CD14-positive monocyte (primary cell): Measurements from ENCODE around the gene WFDC1. TPM values are rescaled to one million over a fixed set of nuclear protein-coding genes. Genes with fewer than 3 reads are reported as not detected.
A peak's percentile ranks its signal among the peaks of the same experiment; 100 is the strongest.

Source experiments
- DNase-seq, 3 donors: peaks; one replicate each; pipeline ENCODE4 v3.0.0-alpha.2; 2011 to 2022
- H2AFZ ChIP-seq: 2 replicates; pipeline ENCODE4 v1.6.0; 2012; ENCODE audit warnings: mild to moderate bottlenecking, low read depth, low read length, inconsistent platforms; ENCODE audit not compliant: insufficient read depth, poor library complexity, severe bottlenecking
- H3K27ac ChIP-seq, 2 donors: 1 replicate in 1 of 2; 2 replicates in 1 of 2; pipeline ENCODE4 v1.5.1; 2012 to 2013; ENCODE audit warnings: low read length in 2 of 2, control low read depth in 1 of 2, inconsistent platforms in 1 of 2, low read depth in 1 of 2, mild to moderate bottlenecking in 1 of 2
- H3K27me3 ChIP-seq, 2 donors: one replicate each; pipeline versions ENCODE4 v1.6.0 to v1.6.1; 2011 to 2013; ENCODE audit warnings: low read length in 2 of 2; ENCODE audit not compliant: control insufficient read depth in 2 of 2, insufficient read depth in 2 of 2
- H3K36me3 ChIP-seq, 2 donors: replicated peaks in 1 of 2; 1 replicate in 1 of 2; 2 replicates in 1 of 2; pipeline versions ENCODE4 v1.5.1 to v1.6.1; 2012 to 2013; ENCODE audit warnings: low read length in 2 of 2, control low read depth in 1 of 2, inconsistent platforms in 1 of 2, mild to moderate bottlenecking in 1 of 2; ENCODE audit not compliant: insufficient read depth in 2 of 2, control insufficient read depth in 1 of 2
- H3K4me1 ChIP-seq, 2 donors: 1 replicate in 1 of 2; 2 replicates in 1 of 2; pipeline versions ENCODE4 v1.5.1 to v1.6.1; 2012 to 2013; ENCODE audit warnings: low read length in 2 of 2, control low read depth in 1 of 2, inconsistent platforms in 1 of 2, mild to moderate bottlenecking in 1 of 2, moderate library complexity in 1 of 2; ENCODE audit not compliant: insufficient read depth in 2 of 2, control insufficient read depth in 1 of 2
- H3K4me2 ChIP-seq: replicated peaks from 2 replicates; pipeline ENCODE3; 2012; ENCODE audit warnings: low read length, moderate library complexity, mild to moderate bottlenecking; ENCODE audit not compliant: poor library complexity, severe bottlenecking; ENCODE audit errors: extremely low read depth
- H3K4me3 ChIP-seq, 3 experiments: fragments of 200-600 bp in 1 of 3; sonication (generic) in 1 of 3; replicated peaks in 1 of 3; 1 replicate in 2 of 3; 2 replicates in 1 of 3; pipeline ENCODE4 v1.5.1; 2011 to 2013; ENCODE audit warnings: low read length in 3 of 3, mild to moderate bottlenecking in 3 of 3, control low read depth in 2 of 3, low read depth in 2 of 3, inconsistent platforms in 1 of 3, moderate library complexity in 1 of 3
- H3K79me2 ChIP-seq: 2 replicates; pipeline ENCODE4 v1.6.0; 2012; ENCODE audit warnings: mild to moderate bottlenecking, control low read depth, inconsistent platforms, low read length, moderate library complexity; ENCODE audit not compliant: insufficient read depth
- H3K9ac ChIP-seq: 2 replicates; pipeline ENCODE4 v1.6.0; 2017; ENCODE audit warnings: low read length, mild to moderate bottlenecking; ENCODE audit not compliant: insufficient read depth, poor library complexity, severe bottlenecking
- H3K9me3 ChIP-seq, 2 donors: replicated peaks in 1 of 2; 1 replicate in 1 of 2; 2 replicates in 1 of 2; pipeline versions ENCODE4 v1.5.1 to v1.6.1; 2012 to 2013; ENCODE audit warnings: low read length in 2 of 2, control low read depth in 1 of 2; ENCODE audit not compliant: control insufficient read depth in 1 of 2, insufficient read depth in 1 of 2
- H4K20me1 ChIP-seq: 2 replicates; pipeline ENCODE4 v1.6.0; 2012; ENCODE audit warnings: mild to moderate bottlenecking, low read length, control low read depth, moderate library complexity; ENCODE audit not compliant: insufficient read depth
- H3K27ac Mint-ChIP-seq, 7 donors: one replicate each; pipeline ENCODE4 v1.8.0; 2020; ENCODE audit warnings: mild to moderate bottlenecking in 7 of 7, mixed read lengths in 7 of 7, moderate library complexity in 6 of 7, inconsistent platforms in 2 of 7
- H3K27me3 Mint-ChIP-seq, 3 donors: one replicate each; pipeline ENCODE4 v1.8.0; 2021 to 2022; ENCODE audit warnings: low read depth in 3 of 3, mild to moderate bottlenecking in 3 of 3, mixed read lengths in 3 of 3, moderate library complexity in 3 of 3, inconsistent platforms in 1 of 3
- H3K36me3 Mint-ChIP-seq, 2 donors: one replicate each; pipeline ENCODE4 v1.8.0; 2020; ENCODE audit warnings: mixed read lengths in 2 of 2, inconsistent platforms in 1 of 2, mild to moderate bottlenecking in 1 of 2
- H3K4me1 Mint-ChIP-seq: one replicate; pipeline ENCODE4 v1.8.0; 2020; ENCODE audit warnings: mild to moderate bottlenecking, mixed read lengths
- H3K4me3 Mint-ChIP-seq, 2 donors: one replicate each; pipeline ENCODE4 v1.8.0; 2020; ENCODE audit warnings: mild to moderate bottlenecking in 2 of 2, mixed read lengths in 2 of 2, moderate library complexity in 1 of 2
- H3K9me3 Mint-ChIP-seq, 7 donors: one replicate each; pipeline ENCODE4 v1.8.0; 2020 to 2022; ENCODE audit warnings: mixed read lengths in 7 of 7, mild to moderate bottlenecking in 6 of 7, moderate library complexity in 6 of 7, inconsistent platforms in 2 of 7
- CTCF ChIP-seq: fragments of 200-600 bp; IDR thresholded peaks from one replicate; pipeline ENCODE4 v1.8.0; 2022; ENCODE audit warnings: antibody characterized with exemption, mild to moderate bottlenecking
- WGBS: methylation state at CpG from one replicate; pipeline ENCODE4 v1.1.5; 2013; ENCODE audit warnings: missing lambda C conversion rate; ENCODE audit not compliant: insufficient coverage; 5-methylcytosine and 5-hydroxymethylcytosine counted together
- intact Hi-C, 2 donors: fragments of 100-400 bp; cut with micrococcal nuclease; formaldehyde crosslinking; loops; one replicate each; pipeline versions ENCODE4 v1.15.0 to v1.15.1; 2023
- polyA plus RNA-seq, 3 donors: library from polyadenylated mRNA; depleted of rRNA in 1 of 3; unstranded in 2 of 3; stranded (reverse) in 1 of 3; fragments of 300-500 nt in 2 of 3; fragments of >200 nt in 1 of 3; fragmentation: Illumina TruSeq in 2 of 3; gene quantifications; 1 replicate in 2 of 3; 2 replicates in 1 of 3; pipeline ENCODE4 v1.2.3, GENCODE V29; 2012 to 2021

WFDC1 gene
- polyA plus RNA-seq, 3 donors = not detected

GRCh38 chr16:84262031-84262430 lies 32.6 kb upstream of the WFDC1 start:
- no peaks in the 10 kb centered on the region for H3K36me3 ChIP-seq
- 74% methylated on average over 2 of the region's 4 CpGs for WGBS
- peaks cover 6 to 19% (median 7%) of the 10 kb centered on the region in 3 donors for H3K27me3 Mint-ChIP-seq
- no peaks in the 10 kb centered on the region for H3K9me3 ChIP-seq
- H3K4me3 Mint-ChIP-seq = no peak overlapping the region
- no peak overlapping the region for H2AFZ ChIP-seq
- no peaks in the 10 kb centered on the region for H3K36me3 Mint-ChIP-seq
- no peaks in the 10 kb centered on the region for H4K20me1 ChIP-seq
- H3K4me1 Mint-ChIP-seq = no peaks in the 10 kb centered on the region
- H3K9me3 Mint-ChIP-seq = peaks cover 2 to 21% (median 6%) of the 10 kb centered on the region in 7 donors
- no peak for TF ChIP-seq CTCF
- H3K4me3 ChIP-seq = no peak overlapping the region
- H3K27ac Mint-ChIP-seq = no peak overlapping the region
- H3K79me2 ChIP-seq = no peaks in the 10 kb centered on the region
- DNase-seq = no peak
- H3K27ac ChIP-seq = no peak overlapping the region
- H3K27me3 ChIP-seq = no peaks in the 10 kb centered on the region
- intact Hi-C loops = loop anchor here in 1 of 2 donors (2.0 kb wide), 1 partner anchor 51 kb away; no protein-coding TSS in a partner anchor
- no peak overlapping the region for H3K4me2 ChIP-seq
- no peak overlapping the region for H3K9ac ChIP-seq
- H3K4me1 ChIP-seq = no peaks in the 10 kb centered on the region

DNA sequence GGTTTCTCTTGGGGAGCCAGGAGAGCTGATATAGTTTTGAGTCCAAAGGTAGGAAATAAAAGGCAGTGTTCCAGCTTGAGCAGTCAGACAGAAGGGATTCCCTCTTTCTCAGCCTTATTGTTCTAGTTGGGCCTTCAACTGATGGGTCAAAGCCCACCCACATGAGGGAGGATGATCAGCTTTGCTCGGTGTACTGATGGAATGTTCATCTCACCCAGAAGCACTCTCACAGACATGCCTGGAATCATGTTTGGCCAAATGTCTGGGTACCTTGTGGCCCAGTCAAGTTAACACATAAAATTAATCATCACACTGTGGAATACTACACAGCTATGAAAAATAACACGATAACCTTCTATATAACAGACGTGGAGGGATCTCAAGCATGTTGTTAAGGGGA lies 31.7 kb upstream of the WFDC1 start:
- no CpG with 5 or more reads among the region's 3 CpGs for WGBS

More for the DNA sequence above, 31.7 kb upstream of the WFDC1 start:
- H3K4me1 Mint-ChIP-seq = no peaks in the 10 kb centered on the region
- no peaks in the 10 kb centered on the region for H3K4me1 ChIP-seq
- no peak for TF ChIP-seq CTCF
- intact Hi-C loops = loop anchor here in 1 of 2 donors (2.0 kb wide), 1 partner anchor 50 kb away; no protein-coding TSS in a partner anchor
- H3K27ac ChIP-seq = no peak overlapping the region
- no peak overlapping the region for H3K4me3 ChIP-seq
- H3K79me2 ChIP-seq = no peaks in the 10 kb centered on the region
- peaks cover 2 to 16% (median 6%) of the 10 kb centered on the region in 7 donors for H3K9me3 Mint-ChIP-seq
- no peaks in the 10 kb centered on the region for H3K36me3 ChIP-seq
- H3K27me3 ChIP-seq = no peaks in the 10 kb centered on the region
- no peak overlapping the region for H3K9ac ChIP-seq
- H3K9me3 ChIP-seq = no peaks in the 10 kb centered on the region
- no peak for DNase-seq
- no peak overlapping the region for H2AFZ ChIP-seq
- no peak overlapping the region for H3K4me3 Mint-ChIP-seq
- no peak overlapping the region for H3K4me2 ChIP-seq
- H3K27ac Mint-ChIP-seq = peak overlapping the region in 1 of 7 donors; percentile 6
- peaks cover 4 to 19% (median 6%) of the 10 kb centered on the region in 3 donors for H3K27me3 Mint-ChIP-seq
- no peaks in the 10 kb centered on the region for H3K36me3 Mint-ChIP-seq
- H4K20me1 ChIP-seq = no peaks in the 10 kb centered on the region
